DND-41 (cell line): Measurements from ENCODE around the gene C15orf62.
A peak's percentile ranks its signal among the peaks of the same experiment; 100 is the strongest.

Experiments
- ATAC-seq: fragments of 200-7000 bp; cut with Tn5 transposase; 3 replicates; pipeline ENCODE4 v1.9.1; 2021; ENCODE audit warnings: low read depth; ENCODE audit not compliant: insufficient read depth
- DNase-seq: peaks from one replicate; pipeline ENCODE4 v3.0.0-alpha.2; 2020
- H2AFZ ChIP-seq: 2 replicates; pipeline ENCODE4 v1.6.0; 2012; ENCODE audit warnings: low read depth, low read length
- H3K27ac ChIP-seq: 2 replicates; pipeline ENCODE4 v1.5.1; 2012; ENCODE audit warnings: low read length, inconsistent platforms
- H3K27me3 ChIP-seq: fragments of 200-600 bp; sonication (generic); 2 replicates; pipeline ENCODE4 v1.6.0; 2012; ENCODE audit warnings: low read length, mild to moderate bottlenecking, inconsistent platforms; ENCODE audit not compliant: insufficient read depth, poor library complexity
- H3K36me3 ChIP-seq: 2 replicates; pipeline ENCODE4 v1.5.1; 2012; ENCODE audit warnings: low read length, inconsistent platforms; ENCODE audit not compliant: insufficient read depth
- H3K4me1 ChIP-seq: 2 replicates; pipeline ENCODE4 v1.5.1; 2012; ENCODE audit warnings: mild to moderate bottlenecking, low read length; ENCODE audit not compliant: insufficient read depth
- H3K4me2 ChIP-seq: 2 replicates; pipeline ENCODE4 v1.6.0; 2012; ENCODE audit warnings: mild to moderate bottlenecking, moderate library complexity, low read length, inconsistent platforms; ENCODE audit not compliant: insufficient read depth
- H3K4me3 ChIP-seq, 2 experiments: fragments of 200-600 bp in 1 of 2; shearing (Covaris generic) in 1 of 2; 2 replicates each; pipeline ENCODE4 v1.5.1; 2012 to 2016; ENCODE audit warnings: inconsistent platforms in 2 of 2, low read length in 2 of 2, mild to moderate bottlenecking in 2 of 2, low read depth in 1 of 2, moderate library complexity in 1 of 2
- H3K79me2 ChIP-seq: 2 replicates; pipeline ENCODE4 v1.6.0; 2012; ENCODE audit warnings: low read length, inconsistent platforms; ENCODE audit not compliant: insufficient read depth
- H3K9ac ChIP-seq: 2 replicates; pipeline ENCODE4 v1.6.0; 2012; ENCODE audit warnings: low read depth, mild to moderate bottlenecking, inconsistent platforms, low read length, moderate library complexity
- H3K9me3 ChIP-seq: 2 replicates; pipeline ENCODE4 v1.5.1; 2012; ENCODE audit warnings: low read length, moderate library complexity, mild to moderate bottlenecking, inconsistent platforms; ENCODE audit not compliant: insufficient read depth, severe bottlenecking
- H4K20me1 ChIP-seq: 2 replicates; pipeline ENCODE4 v1.6.0; 2012; ENCODE audit warnings: low read length; ENCODE audit not compliant: insufficient read depth
- EZH2 ChIP-seq: IDR thresholded peaks from 3 replicates; pipeline ENCODE4 v1.6.1; 2012; ENCODE audit warnings: borderline replicate concordance, low read depth, mild to moderate bottlenecking, moderate library complexity, low read length, inconsistent platforms; ENCODE audit not compliant: severe bottlenecking
- TF ChIP-seq, protein P1 (sequence below): IDR thresholded peaks from 2 replicates; pipeline ENCODE4 v1.5.1; 2012; ENCODE audit warnings: borderline replicate concordance, low read length, moderate library complexity, mild to moderate bottlenecking; ENCODE audit not compliant: poor library complexity, severe bottlenecking; ENCODE audit errors: extremely low read depth

Gene C15orf62

DNA sequence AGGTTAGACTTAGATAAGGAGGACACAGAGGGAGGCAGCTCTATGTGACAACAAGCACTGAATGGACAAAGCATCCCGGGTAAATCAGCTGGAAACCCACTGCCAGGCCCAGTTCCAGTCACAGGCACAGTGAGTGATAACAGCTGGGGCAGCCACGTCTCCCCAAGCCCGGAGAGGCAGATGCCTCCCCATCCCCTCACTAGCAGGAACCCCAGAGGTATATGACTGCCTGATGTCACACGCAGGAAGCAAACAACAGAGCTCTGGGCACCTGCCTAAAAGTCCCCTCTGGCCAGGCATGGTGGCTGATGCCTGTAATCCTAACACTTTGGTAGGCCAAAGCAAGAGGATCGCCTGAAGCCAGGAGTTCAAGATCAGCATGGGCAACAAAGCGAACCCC lies 18.2 kb downstream of the C15orf62 start:
- DNase-seq, result no peak
- Histone ChIP-seq H3K4me2 (peak overlapping the region; percentile 23), H3K9me3 (no peaks in the 10 kb centered on the region), H3K79me2 (peaks cover 36% of the 10 kb centered on the region), H4K20me1 (peaks cover 34% of the 10 kb centered on the region; the same call in 1 of the 2 replicates), H3K27me3 (no peaks in the 10 kb centered on the region), H3K27ac (peak overlapping the region; percentile 36), H3K4me1 (peaks cover 33% of the 10 kb centered on the region), H3K4me3 (no peak overlapping the region), H2AFZ (no peak overlapping the region), H3K9ac (no peak overlapping the region), H3K36me3 (peaks cover 2% of the 10 kb centered on the region; the same call in 1 of the 2 replicates)
- TF ChIP-seq EZH2, result no peak
- TF ChIP-seq, protein P1, sequence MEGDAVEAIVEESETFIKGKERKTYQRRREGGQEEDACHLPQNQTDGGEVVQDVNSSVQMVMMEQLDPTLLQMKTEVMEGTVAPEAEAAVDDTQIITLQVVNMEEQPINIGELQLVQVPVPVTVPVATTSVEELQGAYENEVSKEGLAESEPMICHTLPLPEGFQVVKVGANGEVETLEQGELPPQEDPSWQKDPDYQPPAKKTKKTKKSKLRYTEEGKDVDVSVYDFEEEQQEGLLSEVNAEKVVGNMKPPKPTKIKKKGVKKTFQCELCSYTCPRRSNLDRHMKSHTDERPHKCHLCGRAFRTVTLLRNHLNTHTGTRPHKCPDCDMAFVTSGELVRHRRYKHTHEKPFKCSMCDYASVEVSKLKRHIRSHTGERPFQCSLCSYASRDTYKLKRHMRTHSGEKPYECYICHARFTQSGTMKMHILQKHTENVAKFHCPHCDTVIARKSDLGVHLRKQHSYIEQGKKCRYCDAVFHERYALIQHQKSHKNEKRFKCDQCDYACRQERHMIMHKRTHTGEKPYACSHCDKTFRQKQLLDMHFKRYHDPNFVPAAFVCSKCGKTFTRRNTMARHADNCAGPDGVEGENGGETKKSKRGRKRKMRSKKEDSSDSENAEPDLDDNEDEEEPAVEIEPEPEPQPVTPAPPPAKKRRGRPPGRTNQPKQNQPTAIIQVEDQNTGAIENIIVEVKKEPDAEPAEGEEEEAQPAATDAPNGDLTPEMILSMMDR, result no peak
- ATAC-seq, result peak; percentile 35; the same call in 2 of the 3 replicates

DNA sequence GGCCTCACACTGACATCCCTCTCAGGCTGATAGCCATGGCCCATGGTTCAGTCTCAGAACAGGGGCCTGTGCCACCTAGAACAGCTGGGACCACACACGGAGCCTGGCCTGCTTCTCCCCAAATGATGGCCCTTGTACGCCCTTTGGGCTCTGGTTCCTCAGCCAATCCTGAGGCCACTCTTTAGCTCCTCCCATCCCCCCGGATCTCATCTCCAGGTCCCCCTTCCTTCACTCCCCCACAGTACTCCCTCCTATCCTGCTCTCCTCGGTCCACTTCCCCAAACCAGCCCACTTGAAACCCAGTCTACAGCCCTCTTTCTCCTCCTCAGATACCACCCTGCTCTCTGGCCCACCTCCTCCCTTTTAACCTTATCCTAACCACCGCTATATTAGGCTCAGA lies 19.3 kb downstream of the C15orf62 start:
- TF ChIP-seq, protein P1, result no peak
- TF ChIP-seq EZH2, result no peak
- Histone ChIP-seq H3K9ac (no peak overlapping the region), H3K4me2 (no peak overlapping the region), H3K27me3 (no peaks in the 10 kb centered on the region), H3K36me3 (peaks cover 2% of the 10 kb centered on the region; the same call in 1 of the 2 replicates), H4K20me1 (peaks cover 31% of the 10 kb centered on the region; the same call in 1 of the 2 replicates), H3K4me1 (peaks cover 33% of the 10 kb centered on the region), H3K9me3 (no peaks in the 10 kb centered on the region), H3K4me3 (no peak overlapping the region), H3K79me2 (peaks cover 43% of the 10 kb centered on the region), H3K27ac (no peak overlapping the region; the same call in 1 of the 2 replicates), H2AFZ (no peak overlapping the region)
- ATAC-seq (no peak), DNase-seq (no peak)

DNA sequence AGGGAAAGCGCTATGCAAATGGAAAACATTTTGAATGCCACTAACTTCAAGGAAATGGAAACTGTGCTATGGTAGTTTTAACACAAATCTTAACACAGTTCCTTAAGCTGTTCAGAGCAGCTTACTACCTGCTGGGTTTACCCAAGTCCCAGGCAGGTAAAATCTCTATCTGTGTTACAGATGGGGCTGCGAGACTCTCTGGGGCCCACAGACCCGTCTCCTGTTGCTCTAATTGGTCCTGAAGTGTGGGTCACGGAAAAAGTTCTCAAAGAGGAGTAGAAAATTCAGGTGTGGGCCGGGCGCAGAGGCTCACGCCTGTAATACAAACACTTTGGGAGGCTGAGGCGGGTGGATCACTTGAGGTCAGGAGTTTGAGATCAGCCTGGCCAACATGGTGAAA lies 20.2 kb downstream of the C15orf62 start:
- ATAC-seq (no peak), DNase-seq (no peak)
- Histone ChIP-seq H3K79me2 (peaks cover 40% of the 10 kb centered on the region), H3K4me1 (peaks cover 33% of the 10 kb centered on the region), H3K36me3 (no peaks in the 10 kb centered on the region; the same call in 1 of the 2 replicates), H3K4me2 (no peak overlapping the region), H3K4me3 (no peak overlapping the region), H3K27ac (no peak overlapping the region), H3K27me3 (no peaks in the 10 kb centered on the region), H3K9me3 (no peaks in the 10 kb centered on the region), H4K20me1 (peaks cover 31% of the 10 kb centered on the region; the same call in 1 of the 2 replicates), H3K9ac (no peak overlapping the region), H2AFZ (no peak overlapping the region)
- TF ChIP-seq, protein P1, result no peak
- no peak for TF ChIP-seq EZH2

DNA sequence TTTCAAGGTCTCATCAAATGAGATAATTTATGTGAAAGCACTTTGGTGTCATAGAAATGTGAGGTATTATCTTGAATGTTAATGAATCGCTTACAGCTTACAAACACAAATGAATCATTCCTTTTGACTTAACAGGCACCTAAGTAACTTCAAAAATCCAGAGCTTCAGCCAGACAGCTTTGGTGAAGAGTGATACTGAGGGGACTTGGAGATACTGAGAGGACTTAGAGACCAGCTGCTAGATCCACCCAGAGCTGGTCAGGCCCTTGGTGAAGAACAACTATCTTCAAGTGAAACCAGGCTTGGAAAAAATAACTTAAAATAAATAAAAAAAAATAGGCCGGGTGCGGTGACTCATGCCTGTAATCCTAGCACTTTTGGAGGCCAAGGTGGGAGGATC lies 20.9 kb downstream of the C15orf62 start:
- Histone ChIP-seq H2AFZ (no peak overlapping the region), H3K27ac (no peak overlapping the region), H3K4me3 (no peak overlapping the region), H3K36me3 (no peaks in the 10 kb centered on the region; the same call in 1 of the 2 replicates), H4K20me1 (peaks cover 26% of the 10 kb centered on the region; the same call in 1 of the 2 replicates), H3K79me2 (peaks cover 37% of the 10 kb centered on the region), H3K9me3 (no peaks in the 10 kb centered on the region), H3K27me3 (no peaks in the 10 kb centered on the region), H3K9ac (no peak overlapping the region), H3K4me2 (no peak overlapping the region), H3K4me1 (peaks cover 33% of the 10 kb centered on the region)
- DNase-seq, result no peak
- TF ChIP-seq, protein P1, result no peak
- no peak for ATAC-seq
